NOMO-1 treated with dmso at 0.1 percent for 144 hours (cell line): ENCODE measurements around the gene EGFL8.
"Not testable (repeated sequence)": the region's sequence is repeated elsewhere in the genome, so short reads cannot be mapped to it uniquely, and the experiment has no call there.

Experiments
- DNase-seq: peaks from one replicate; lab custom pipeline; 2025; ENCODE audit not compliant: unreplicated experiment; lab: John Stamatoyannopoulos, UW

EGFL8 gene

GRCh38 chr6:32194825-32195651 is 30.6 kb downstream of the EGFL8 start:
- DNase-seq = peak; percentile 26

- DNase-seq = peak; percentile 100
Measured at GRCh38 chr6:32195652-32195901, 31.2 kb downstream of the EGFL8 start.

GRCh38 chr6:32195902-32196681 is 31.7 kb downstream of the EGFL8 start:
- no peak for DNase-seq

GRCh38 chr6:32196682-32197616 is 32.6 kb downstream of the EGFL8 start:
- no peak for DNase-seq

- DNase-seq = no peak
Measured at GRCh38 chr6:32198345-32198696, 33.9 kb downstream of the EGFL8 start.

- no peak for DNase-seq
Measured at GRCh38 chr6:32198866-32199265, 34.5 kb downstream of the EGFL8 start.

GRCh38 chr6:32200711-32201475 is 36.5 kb downstream of the EGFL8 start:
- DNase-seq = no peak

- DNase-seq = no peak
Measured at GRCh38 chr6:32202186-32202585, 37.8 kb downstream of the EGFL8 start.

GRCh38 chr6:32203426-32204267 is 39.3 kb downstream of the EGFL8 start:
- DNase-seq = no peak

GRCh38 chr6:32204268-32204715 is 39.9 kb downstream of the EGFL8 start:
- DNase-seq = no peak

GRCh38 chr6:32208996-32209395 is 44.6 kb downstream of the EGFL8 start:
- DNase-seq = no peak

- DNase-seq = no peak
Measured at GRCh38 chr6:32210191-32210601, 45.8 kb downstream of the EGFL8 start.

- not testable (repeated sequence) for DNase-seq
Measured at GRCh38 chr6:32211432-32211831, 47.0 kb downstream of the EGFL8 start.

- no peak for DNase-seq
Measured at GRCh38 chr6:32212076-32212760, 47.8 kb downstream of the EGFL8 start.

GRCh38 chr6:32213649-32214048 is 49.3 kb downstream of the EGFL8 start:
- no peak for DNase-seq

GRCh38 chr6:32214126-32214525 is 49.7 kb downstream of the EGFL8 start:
- DNase-seq = no peak

GRCh38 chr6:32215617-32216016 is 51.2 kb downstream of the EGFL8 start:
- no peak for DNase-seq

- DNase-seq = no peak
Measured at GRCh38 chr6:32216285-32216684, 51.9 kb downstream of the EGFL8 start.

- no peak for DNase-seq
Measured at GRCh38 chr6:32216998-32217397, 52.6 kb downstream of the EGFL8 start.
